H1 (cell line): ENCODE results near the gene METAP1D. TPM values are rescaled to one million over a fixed set of nuclear protein-coding genes. Genes with fewer than 3 reads are reported as not detected.

Experiments
- CHD2 ChIP-seq: IDR thresholded peaks from 2 replicates; pipeline ENCODE4 v1.6.1; 2012; ENCODE audit warnings: low read length, improper control_type of control experiment
- KDM1A ChIP-seq: fragments of 200-600, 300-600 bp; sonication (generic); IDR thresholded peaks from 2 replicates; pipeline ENCODE4 v1.7.1; 2016; ENCODE audit warnings: mild to moderate bottlenecking, low read length, borderline replicate concordance
- KDM4A ChIP-seq: IDR thresholded peaks from one replicate; pipeline ENCODE4 v1.7.1; 2012; ENCODE audit warnings: low read depth, mild to moderate bottlenecking, moderate library complexity, low read length, inconsistent platforms; ENCODE audit not compliant: severe bottlenecking
- polyA plus RNA-seq, 7 experiments: library from polyadenylated mRNA; depleted of rRNA in 3 of 7; stranded (reverse) in 5 of 7; unstranded in 2 of 7; fragments of >200 nt in 5 of 7; fragments of 200-250 nt in 2 of 7; gene quantifications; 1 replicate in 5 of 7; 2 replicates in 1 of 7; 4 replicates in 1 of 7; pipeline versions ENCODE4 v1.2.1 to v1.2.3, GENCODE V29; 2011 to 2013; ENCODE audit warnings: missing spikeins in 2 of 7, mixed read lengths in 2 of 7
- total RNA-seq: library from RNA; stranded (reverse); fragmentation: NEBNext Ultra II Directional; extraction: Animal tissue kit (Norgen Biotek cat#: 25700); gene quantifications from 2 replicates; pipeline ENCODE4 v1.2.1, GENCODE V29; 2021

The METAP1D gene
- total and polyA plus RNA-seq, 2 of the 8 experiments (the other 6 are each of a cell fraction or from before 2014, with no cell fraction given): 3.9 to 6.2 TPM

DNA sequence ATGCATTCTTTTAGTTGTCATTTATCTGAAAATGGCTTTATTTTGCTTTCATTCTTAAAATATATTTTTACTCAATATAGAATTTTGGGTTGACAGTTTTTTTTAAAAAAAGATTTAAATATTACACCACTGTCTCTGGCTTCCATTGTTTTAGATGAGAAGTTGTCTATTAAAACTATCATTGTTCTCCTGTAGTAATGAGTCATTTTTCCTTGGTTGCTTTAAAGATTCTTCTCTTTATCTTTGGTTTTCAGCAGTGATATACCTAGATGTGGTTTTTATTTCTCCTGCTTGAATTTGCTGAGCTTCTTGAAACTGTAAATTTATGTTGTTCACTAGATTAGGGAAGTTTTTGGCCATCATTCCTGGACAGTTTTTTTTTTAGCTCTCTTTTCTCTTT, 129.7 kb downstream of the METAP1D start (continued):
- no peak for TF ChIP-seq KDM1A
- no peak for TF ChIP-seq KDM4A
- TF ChIP-seq CHD2: no peak

Other genes starting within 250 kb of the METAP1D start
- 9.9 and 10.2 TPM in 2 replicates for gene SLC25A12, start 105.7 kb upstream of the METAP1D start, total RNA-seq
- 5.3 and 7.7 TPM in 2 replicates for gene SLC25A12, start 105.7 kb upstream of the METAP1D start, polyA plus RNA-seq (2011; rRNA removed)
- gene HAT1, start 77.5 kb upstream of the METAP1D start, total RNA-seq: 68.4 and 74.2 TPM in 2 replicates
- gene HAT1, start 77.5 kb upstream of the METAP1D start, polyA plus RNA-seq (2011; rRNA removed): 21.2 and 44.6 TPM in 2 replicates
- gene DLX1, start 85.6 kb downstream of the METAP1D start, total RNA-seq: not detected in 2 replicates
- 0.05 and 0.11 TPM in 2 replicates for gene DLX1, start 85.6 kb downstream of the METAP1D start, polyA plus RNA-seq (2011; rRNA removed)
- gene DLX2, start 102.9 kb downstream of the METAP1D start, total RNA-seq: 0.13 and 0.45 TPM in 2 replicates
- gene DLX2, start 102.9 kb downstream of the METAP1D start, polyA plus RNA-seq (2011; rRNA removed): 0.05 TPM in 1 of 2 replicates, not detected in the other